GM12878 (cell line): Measurements from ENCODE around the gene PI4K2A. TPM values are rescaled to one million over a fixed set of nuclear protein-coding genes. Genes with fewer than 3 reads are reported as not detected.
A peak's percentile ranks its signal among the peaks of the same experiment; 100 is the strongest.

Source experiments
- CBX5 ChIP-seq: sonication (generic); IDR thresholded peaks from 2 replicates; pipeline ENCODE4 v1.6.1; 2016; ENCODE audit warnings: low read depth, moderate library complexity, mild to moderate bottlenecking, inconsistent platforms
- CEBPZ ChIP-seq: fragments of 150-350 bp; IDR thresholded peaks from 2 replicates; pipeline ENCODE4 v1.6.1; 2016; ENCODE audit warnings: low read depth, low read length
- CHD2 ChIP-seq: IDR thresholded peaks from 2 replicates; pipeline ENCODE4 v1.6.1; 2011; ENCODE audit warnings: low read depth, low read length, improper control_type of control experiment, borderline replicate concordance
- E2F8 ChIP-seq: fragments of 450-650 bp; IDR thresholded peaks from 2 replicates; pipeline ENCODE4 v1.6.1; 2018; ENCODE audit warnings: mild to moderate bottlenecking, low read depth, moderate library complexity; ENCODE audit not compliant: partially characterized antibody
- FOS ChIP-seq: IDR thresholded peaks from 3 replicates; pipeline ENCODE4 v1.6.1; 2011; ENCODE audit warnings: borderline replicate concordance; ENCODE audit not compliant: insufficient read length; ENCODE audit errors: extremely low read depth
- FOXK2 ChIP-seq: fragments of 450-650 bp; IDR thresholded peaks from 2 replicates; pipeline ENCODE4 v1.6.1; 2017; ENCODE audit warnings: mild to moderate bottlenecking, moderate library complexity
- JUNB ChIP-seq: IDR thresholded peaks from 2 replicates; pipeline ENCODE4 v1.6.1; 2016; ENCODE audit warnings: antibody characterized with exemption, mild to moderate bottlenecking
- KDM1A ChIP-seq: fragments of 200-600 bp; sonication (generic); IDR thresholded peaks from 2 replicates; pipeline ENCODE4 v1.6.1; 2016; ENCODE audit warnings: borderline replicate concordance
- LARP7 ChIP-seq: fragments of 450-650 bp; IDR thresholded peaks from 2 replicates; pipeline ENCODE4 v1.6.1; 2017; ENCODE audit warnings: mild to moderate bottlenecking
- MEF2B ChIP-seq: fragments of 450-650 bp; IDR thresholded peaks from 2 replicates; pipeline ENCODE4 v1.6.1; 2018; ENCODE audit warnings: mild to moderate bottlenecking, moderate library complexity; ENCODE audit not compliant: partially characterized antibody, poor library complexity, severe bottlenecking
- MLLT1 ChIP-seq: fragments of 450-650 bp; IDR thresholded peaks from 2 replicates; pipeline ENCODE4 v1.6.1; 2016; ENCODE audit warnings: mild to moderate bottlenecking
- POLR2AphosphoS5 ChIP-seq: IDR thresholded peaks from 2 replicates; pipeline ENCODE4 v1.6.1; 2011; ENCODE audit warnings: mild to moderate bottlenecking, low read length, inconsistent platforms
- RCOR1 ChIP-seq: conservative IDR thresholded peaks from 2 replicates; pipeline ENCODE4 v1.6.1; 2012; ENCODE audit warnings: low read depth, low read length, improper control_type of control experiment
- RFX5 ChIP-seq: IDR thresholded peaks from 2 replicates; pipeline ENCODE4 v1.6.1; 2011; ENCODE audit warnings: low read depth, low read length, improper control_type of control experiment
- SMAD1 ChIP-seq: fragments of 450-650 bp; IDR thresholded peaks from 2 replicates; pipeline ENCODE4 v1.6.1; 2018; ENCODE audit warnings: mild to moderate bottlenecking, low read depth; ENCODE audit not compliant: partially characterized antibody
- SRF ChIP-seq, 2 experiments: IDR thresholded peaks; 2 replicates each; pipeline ENCODE4 v1.6.1; 2011; ENCODE audit warnings: low read depth in 2 of 2, low read length in 2 of 2, mild to moderate bottlenecking in 1 of 2, moderate library complexity in 1 of 2
- STAT3 ChIP-seq: IDR thresholded peaks from 2 replicates; pipeline ENCODE4 v1.6.1; 2011; ENCODE audit warnings: low read depth, low read length, improper control_type of control experiment
- SUPT20H ChIP-seq: IDR thresholded peaks from 2 replicates; pipeline ENCODE4 v1.6.1; 2011; ENCODE audit warnings: low read depth, mild to moderate bottlenecking, low read length, moderate library complexity, borderline replicate concordance; ENCODE audit not compliant: control insufficient read depth
- SUZ12 ChIP-seq: fragments of 200-600 bp; sonication (generic); IDR thresholded peaks from one replicate; pipeline ENCODE4 v1.6.1; 2018; ENCODE audit warnings: antibody characterized with exemption, mild to moderate bottlenecking; ENCODE audit not compliant: unreplicated experiment
- USF2 ChIP-seq: IDR thresholded peaks from 2 replicates; pipeline ENCODE4 v1.6.1; 2011; ENCODE audit warnings: low read depth, low read length, improper control_type of control experiment, borderline replicate concordance
- polyA plus RNA-seq, 11 experiments: library from polyadenylated mRNA; depleted of rRNA in 4 of 11; unstranded in 6 of 11; stranded (reverse) in 5 of 11; fragments of >200 nt; fragmentation: Nextera tagmentation in 4 of 11; fragmentation: Illumina TruSeq in 1 of 11; extraction: Ambion mirVana in 4 of 11; extraction: Trizol in 1 of 11; gene quantifications; 1 replicate in 1 of 11; 2 replicates in 10 of 11; pipeline versions ENCODE4 v1.2.1 to v1.2.3, GENCODE V29; 2011 to 2016; ENCODE audit warnings: inconsistent platforms in 2 of 11, missing spikeins in 2 of 11, low read depth in 1 of 11
- total RNA-seq, 4 experiments: library from RNA; depleted of rRNA in 3 of 4; stranded (reverse); fragments of >200 nt in 3 of 4; fragmentation: Illumina TruSeq in 1 of 4; extraction: Trizol in 1 of 4; gene quantifications; 2 replicates each; pipeline versions ENCODE4 v1.2.1 to v1.2.3, GENCODE V29; 2013 to 2021

Gene PI4K2A
- total and polyA plus RNA-seq, 10 of the 15 experiments (the other 5 are each of a cell fraction or from before 2014, with no cell fraction given), result 1.5 to 14.5 (median 10.0) TPM

- peak; percentile 92 for TF ChIP-seq RFX5
- TF ChIP-seq CBX5, result no peak
- TF ChIP-seq SUZ12, result no peak
- no peak for TF ChIP-seq RCOR1
- peak; percentile 44 for TF ChIP-seq FOS
- TF ChIP-seq E2F8, result no peak
- TF ChIP-seq FOXK2, result peak; percentile 91
- TF ChIP-seq SUPT20H, result no peak
- TF ChIP-seq LARP7, result no peak
- TF ChIP-seq STAT3, result no peak
- TF ChIP-seq CEBPZ, result no peak; the same call in 1 of the 2 replicates
- peak; percentile 45; the same call in 1 of the 2 replicates for TF ChIP-seq POLR2AphosphoS5
- TF ChIP-seq MLLT1, result 0 out of 2 replicates have a peak, but pooled peaks have one; percentile 53
- TF ChIP-seq SRF (IDR thresholded peaks at IDR 0.05; ENCODE audit: low read depth in 2 of 2, low read length in 2 of 2), result no peak
- TF ChIP-seq KDM1A, result no peak
- no peak for TF ChIP-seq SMAD1
- peak; percentile 75; the same call in 1 of the 2 replicates for TF ChIP-seq CHD2
- TF ChIP-seq JUNB, result no peak
- TF ChIP-seq MEF2B, result no peak
- no peak for TF ChIP-seq USF2
Observed at GRCh38 chr10:97640174-97640867, at the start of gene PI4K2A (continued).
